Upper lobe of right lung (tissue), 1 donor: Measurements from ENCODE around the gene NCOA3. TPM values are rescaled to one million over a fixed set of nuclear protein-coding genes. Genes with fewer than 3 reads are reported as not detected.

Experiments
- ATAC-seq: fragments of 200-7000 bp; cut with Tn5 transposase; one replicate; pipeline ENCODE4 v1.9.1; 2020; ENCODE audit warnings: mild to moderate bottlenecking, moderate library complexity
- DNase-seq: peaks from one replicate; pipeline ENCODE4 v3.0.0-alpha.2; 2020
- H3K27ac ChIP-seq: fragments of 200-600 bp; one replicate; pipeline ENCODE4 v1.8.0; 2022
- H3K27me3 ChIP-seq: fragments of 200-600 bp; one replicate; pipeline ENCODE4 v1.8.0; 2022; ENCODE audit warnings: mild to moderate bottlenecking
- H3K36me3 ChIP-seq: fragments of 200-600 bp; one replicate; pipeline ENCODE4 v1.8.0; 2022
- H3K4me1 ChIP-seq: fragments of 200-600 bp; one replicate; pipeline ENCODE4 v1.8.0; 2022
- H3K4me3 ChIP-seq: fragments of 200-600 bp; one replicate; pipeline ENCODE4 v1.8.0; 2022; ENCODE audit warnings: mild to moderate bottlenecking
- H3K9me3 ChIP-seq: fragments of 200-600 bp; one replicate; pipeline ENCODE4 v1.8.0; 2022
- CTCF ChIP-seq: fragments of 200-600 bp; IDR thresholded peaks from one replicate; pipeline ENCODE4 v1.8.0; 2022; ENCODE audit warnings: antibody characterized with exemption
- intact Hi-C: fragments of 100-400 bp; cut with DNase I; formaldehyde crosslinking; loops from one replicate; pipeline ENCODE4 v1.11.0; 2022
- total RNA-seq: library from RNA; stranded (reverse); fragmentation: NEBNext Ultra II Directional; extraction: Animal tissue kit (Norgen Biotek cat#: 25700); gene quantifications from one replicate; pipeline ENCODE4 v1.2.1, GENCODE V29; 2021
- donor health status: DM: no; HTN: yes; CAD: no; lungs with severe emphysema.

Gene NCOA3
- total RNA-seq, 1 donor from 2014 or later = 48.8 TPM

GRCh38 chr20:47544852-47545251, 43.2 kb downstream of the NCOA3 start:
- Histone ChIP-seq H3K9me3 (no peaks in the 10 kb centered on the region), H3K36me3 (no peaks in the 10 kb centered on the region), H3K4me1 (peaks cover 16% of the 10 kb centered on the region), H3K27ac (no peak overlapping the region), H3K4me3 (no peak overlapping the region), H3K27me3 (no peaks in the 10 kb centered on the region)
- no peak for TF ChIP-seq CTCF
- DNase-seq (no peak), ATAC-seq (no peak)
- intact Hi-C loops = no loop called here

GRCh38 chr20:47545499-47545898, 43.8 kb downstream of the NCOA3 start:
- ATAC-seq = no peak
- peaks cover 10% of the 10 kb centered on the region for H3K4me1 ChIP-seq
- intact Hi-C loops = no loop called here
- H3K27ac ChIP-seq = no peak overlapping the region
- H3K36me3 ChIP-seq = no peaks in the 10 kb centered on the region
- TF ChIP-seq CTCF = no peak
- H3K9me3 ChIP-seq = no peaks in the 10 kb centered on the region
- no peaks in the 10 kb centered on the region for H3K27me3 ChIP-seq
- no peak overlapping the region for H3K4me3 ChIP-seq
- no peak for DNase-seq

GRCh38 chr20:47546184-47547033, 44.7 kb downstream of the NCOA3 start:
- Histone ChIP-seq H3K36me3 (no peaks in the 10 kb centered on the region), H3K9me3 (no peaks in the 10 kb centered on the region), H3K27me3 (no peaks in the 10 kb centered on the region), H3K27ac (no peak overlapping the region), H3K4me1 (peaks cover 4% of the 10 kb centered on the region), H3K4me3 (no peak overlapping the region)
- ATAC-seq (no peak), DNase-seq (no peak)
- intact Hi-C loops = no loop called here
- no peak for TF ChIP-seq CTCF

GRCh38 chr20:47547034-47547387, 45.3 kb downstream of the NCOA3 start:
- intact Hi-C loops = no loop called here
- H3K27me3 ChIP-seq = no peaks in the 10 kb centered on the region
- no peak overlapping the region for H3K27ac ChIP-seq

GRCh38 chr20:47549671-47550070, 48.0 kb downstream of the NCOA3 start:
- peaks cover 4% of the 10 kb centered on the region for H3K4me1 ChIP-seq
- H3K9me3 ChIP-seq = no peaks in the 10 kb centered on the region
- no peak overlapping the region for H3K4me3 ChIP-seq
- no peak for TF ChIP-seq CTCF
- DNase-seq (no peak), ATAC-seq (no peak)
- H3K27me3 ChIP-seq = no peaks in the 10 kb centered on the region
- no peaks in the 10 kb centered on the region for H3K36me3 ChIP-seq
- intact Hi-C loops = no loop called here
- no peak overlapping the region for H3K27ac ChIP-seq

More at GRCh38 chr20:47547034-47547387, 45.3 kb downstream of the NCOA3 start:
- DNase-seq (no peak), ATAC-seq (no peak)
- Histone ChIP-seq H3K36me3 (no peaks in the 10 kb centered on the region), H3K9me3 (no peaks in the 10 kb centered on the region), H3K4me1 (peaks cover 4% of the 10 kb centered on the region), H3K4me3 (no peak overlapping the region)
- TF ChIP-seq CTCF = no peak

- intact Hi-C loops = no loop called here
- no peaks in the 10 kb centered on the region for H3K36me3 ChIP-seq
- DNase-seq (no peak), ATAC-seq (no peak)
- no peaks in the 10 kb centered on the region for H3K27me3 ChIP-seq
- no peak overlapping the region for H3K27ac ChIP-seq
- no peaks in the 10 kb centered on the region for H3K4me1 ChIP-seq
- H3K9me3 ChIP-seq = no peaks in the 10 kb centered on the region
- TF ChIP-seq CTCF = no peak
- no peak overlapping the region for H3K4me3 ChIP-seq
Observed at GRCh38 chr20:47551222-47551621, 49.5 kb downstream of the NCOA3 start.
